ENCODE measurements around the gene SERTM1.

- no peak for TF ChIP-seq EZH2 (IDR thresholded peaks at IDR 0.05; ENCODE audit: insufficient read depth, poor library complexity, severe bottlenecking)
- TF ChIP-seq EZH2phosphoT487 (IDR thresholded peaks at IDR 0.05; ENCODE audit: insufficient read depth, low read depth), result no peak
Measured at GRCh38 chr13:36629057-36629385, 44.8 kb upstream of the SERTM1 start.

Data from GM23248 (cell line).